Body of pancreas (tissue), 4 donors: ENCODE measurements around the gene USP22.
"Not testable (repeated sequence)": the region's sequence is repeated elsewhere in the genome, so short reads cannot be mapped to it uniquely, and the experiment has no call there.

ENCODE experiments used
- CTCF ChIP-seq, 7 experiments: fragments of 450-650 bp in 4 of 7; fragments of 200-600 bp in 3 of 7; sonication (generic) in 3 of 7; IDR thresholded peaks; one replicate each; pipeline ENCODE4 v1.5.1; 2016 to 2019; ENCODE audit warnings: antibody characterized with exemption in 7 of 7
- POLR2A ChIP-seq, 3 donors: fragments of 450-650 bp; IDR thresholded peaks; one replicate each; pipeline ENCODE4 v1.6.1; 2016; ENCODE audit warnings: antibody characterized with exemption in 3 of 3, mild to moderate bottlenecking in 2 of 3

- not testable (repeated sequence) for TF ChIP-seq CTCF, POLR2A (IDR thresholded peaks at IDR 0.05)
Observed at GRCh38 chr17:21085280-21085679, 42.5 kb upstream of the USP22 start.
